GM18505 (cell line): ENCODE data around the gene ASCC3.
A peak's percentile ranks its signal among the peaks of the same experiment; 100 is the strongest.

Source experiments
- ATAC-seq: cut with Tn5 transposase; IDR thresholded peaks from one replicate; pipeline ENCODE4 v1.9.1; 2021; ENCODE audit not compliant: unreplicated experiment
- POLR2A ChIP-seq: IDR thresholded peaks from 4 replicates; pipeline ENCODE4 v1.6.1; 2011; ENCODE audit warnings: borderline replicate concordance; ENCODE audit not compliant: insufficient read depth, insufficient read length; ENCODE audit errors: extremely low read depth

ASCC3 gene

GRCh38 chr6:100479179-100480035 lies 401.7 kb downstream of the ASCC3 start:
- peak; percentile 57 for ATAC-seq
- no peak for TF ChIP-seq POLR2A

GRCh38 chr6:100475554-100476320 lies 405.4 kb downstream of the ASCC3 start:
- no peak for TF ChIP-seq POLR2A
- ATAC-seq: peak; percentile 58

GRCh38 chr6:100473182-100473581 lies 407.9 kb downstream of the ASCC3 start:
- TF ChIP-seq POLR2A: no peak
- no peak for ATAC-seq

- peak; percentile 92 for ATAC-seq
- TF ChIP-seq POLR2A: no peak
Measured at GRCh38 chr6:100472674-100473073, 408.5 kb downstream of the ASCC3 start.

- TF ChIP-seq POLR2A: no peak
- ATAC-seq: no peak
Measured at GRCh38 chr6:100470422-100471120, 410.6 kb downstream of the ASCC3 start.

GRCh38 chr6:100469101-100469859 lies 411.8 kb downstream of the ASCC3 start:
- no peak for ATAC-seq
- no peak for TF ChIP-seq POLR2A

- no peak for ATAC-seq
- TF ChIP-seq POLR2A: no peak
Measured at GRCh38 chr6:100468016-100468622, 413.0 kb downstream of the ASCC3 start.

- no peak for ATAC-seq
- TF ChIP-seq POLR2A: no peak
Measured at GRCh38 chr6:100467129-100468015, 413.8 kb downstream of the ASCC3 start.

GRCh38 chr6:100466410-100467128 lies 414.6 kb downstream of the ASCC3 start:
- no peak for TF ChIP-seq POLR2A
- ATAC-seq: no peak

- ATAC-seq: no peak
- TF ChIP-seq POLR2A: no peak
Measured at GRCh38 chr6:100465701-100466409, 415.3 kb downstream of the ASCC3 start.
